ENCODE results near the gene CCDC146. TPM values are rescaled to one million over a fixed set of nuclear protein-coding genes. Genes with fewer than 3 reads are reported as not detected.

The CCDC146 gene
- polyA plus RNA-seq, 3 donors: 0.08 to 7.2 (median 0.40) TPM

- H3K27me3 ChIP-seq (ENCODE audit: control insufficient read depth in 2 of 2, insufficient read depth in 2 of 2, low read length in 2 of 2): no peaks in the 10 kb centered on the region
- H2AFZ ChIP-seq (ENCODE audit: insufficient read depth, low read depth, low read length, poor library complexity, severe bottlenecking): no peak overlapping the region
- TF ChIP-seq CTCF (IDR thresholded peaks at IDR 0.05): no peak
- no peaks in the 10 kb centered on the region for H3K9me3 ChIP-seq (replicated peaks in 1 of 2; ENCODE audit: control insufficient read depth in 1 of 2, insufficient read depth in 1 of 2, low read length in 2 of 2)
- DNase-seq: no peak
- peaks cover 0 to 3% of the 10 kb centered on the region in 2 donors for H3K36me3 Mint-ChIP-seq
- no peak overlapping the region for H3K4me2 ChIP-seq (replicated peaks; ENCODE audit: extremely low read depth, low read length, poor library complexity, severe bottlenecking)
- intact Hi-C loops (cut with micrococcal nuclease): loop anchor here (10.0 kb wide), 2 partner anchors 49 to 59 kb away; no protein-coding TSS in a partner anchor
- no peaks in the 10 kb centered on the region for H3K36me3 ChIP-seq (replicated peaks in 1 of 2; ENCODE audit: control insufficient read depth in 1 of 2, insufficient read depth in 2 of 2, low read length in 2 of 2)
- WGBS (ENCODE audit: insufficient coverage): no CpG with 5 or more reads among the region's 4 CpGs
- H4K20me1 ChIP-seq (ENCODE audit: insufficient read depth, low read length): no peaks in the 10 kb centered on the region
- H3K79me2 ChIP-seq (ENCODE audit: insufficient read depth, low read length): no peaks in the 10 kb centered on the region
- H3K9ac ChIP-seq (ENCODE audit: insufficient read depth, low read length, poor library complexity, severe bottlenecking): no peak overlapping the region
- peaks cover 20 to 29% of the 10 kb centered on the region in 2 donors for H3K4me1 ChIP-seq (ENCODE audit: control insufficient read depth in 1 of 2, insufficient read depth in 2 of 2, low read length in 2 of 2)
- no peaks in the 10 kb centered on the region for H3K27me3 Mint-ChIP-seq (ENCODE audit: low read depth in 3 of 3)
- H3K4me1 Mint-ChIP-seq: peaks cover 22% of the 10 kb centered on the region
- no peak overlapping the region for H3K27ac ChIP-seq (ENCODE audit: low read depth in 1 of 2, low read length in 2 of 2)
- no peaks in the 10 kb centered on the region for H3K9me3 Mint-ChIP-seq
- H3K27ac Mint-ChIP-seq: no peak overlapping the region
- no peak overlapping the region for H3K4me3 ChIP-seq (replicated peaks in 1 of 3; ENCODE audit: low read depth in 2 of 3, low read length in 3 of 3)
- H3K4me3 Mint-ChIP-seq: no peak overlapping the region
These were observed 143.3 kb downstream of the CCDC146 start for GRCh38 chr7:77265666-77266065.

- TF ChIP-seq CTCF (IDR thresholded peaks at IDR 0.05): no peak
- intact Hi-C loops (cut with micrococcal nuclease): loop anchor here (10.0 kb wide), 2 partner anchors 48 to 58 kb away; no protein-coding TSS in a partner anchor
- no peak overlapping the region for H3K4me3 ChIP-seq (replicated peaks in 1 of 3; ENCODE audit: low read depth in 2 of 3, low read length in 3 of 3)
- H3K79me2 ChIP-seq (ENCODE audit: insufficient read depth, low read length): no peaks in the 10 kb centered on the region
- H3K4me1 ChIP-seq (ENCODE audit: control insufficient read depth in 1 of 2, insufficient read depth in 2 of 2, low read length in 2 of 2): peaks cover 20 to 29% of the 10 kb centered on the region in 2 donors
- peaks cover 22% of the 10 kb centered on the region for H3K4me1 Mint-ChIP-seq
- no peaks in the 10 kb centered on the region for H3K9me3 Mint-ChIP-seq
- no peak for DNase-seq
- H3K36me3 Mint-ChIP-seq: peaks cover 0 to 8% of the 10 kb centered on the region in 2 donors
- H3K27me3 Mint-ChIP-seq (ENCODE audit: low read depth in 3 of 3): no peaks in the 10 kb centered on the region
- H3K4me3 Mint-ChIP-seq: no peak overlapping the region
- no peak overlapping the region for H2AFZ ChIP-seq (ENCODE audit: insufficient read depth, low read depth, low read length, poor library complexity, severe bottlenecking)
- no peaks in the 10 kb centered on the region for H3K36me3 ChIP-seq (replicated peaks in 1 of 2; ENCODE audit: control insufficient read depth in 1 of 2, insufficient read depth in 2 of 2, low read length in 2 of 2)
- no peak overlapping the region for H3K4me2 ChIP-seq (replicated peaks; ENCODE audit: extremely low read depth, low read length, poor library complexity, severe bottlenecking)
- 100% methylated on average over 1 of the region's 2 CpGs for WGBS (ENCODE audit: insufficient coverage)
- no peaks in the 10 kb centered on the region for H4K20me1 ChIP-seq (ENCODE audit: insufficient read depth, low read length)
- H3K27ac ChIP-seq (ENCODE audit: low read depth in 1 of 2, low read length in 2 of 2): no peak overlapping the region
- no peaks in the 10 kb centered on the region for H3K9me3 ChIP-seq (replicated peaks in 1 of 2; ENCODE audit: control insufficient read depth in 1 of 2, insufficient read depth in 1 of 2, low read length in 2 of 2)
- no peak overlapping the region for H3K27ac Mint-ChIP-seq
- no peaks in the 10 kb centered on the region for H3K27me3 ChIP-seq (ENCODE audit: control insufficient read depth in 2 of 2, insufficient read depth in 2 of 2, low read length in 2 of 2)
- no peak overlapping the region for H3K9ac ChIP-seq (ENCODE audit: insufficient read depth, low read length, poor library complexity, severe bottlenecking)
These were observed 143.9 kb downstream of the CCDC146 start for GRCh38 chr7:77266291-77266794.
